Caco-2 (cell line): ENCODE measurements around the gene FBXL12. TPM values are rescaled to one million over a fixed set of nuclear protein-coding genes. Genes with fewer than 3 reads are reported as not detected.
"Not testable (repeated sequence)": the region's sequence is repeated elsewhere in the genome, so short reads cannot be mapped to it uniquely, and the experiment has no call there.

Source experiments
- BruUV-seq: library from RNA; stranded (reverse); fragments of 400-500 nt; replicated peaks from 2 replicates; lab custom pipeline; 2021; lab: Mats Ljungman, UMichigan
- CTCF ChIA-PET: fragments of 300-600 bp; sonication (Branson Sonifier 250); formaldehyde crosslinking; loops from one replicate; lab custom pipeline; 2022; ENCODE audit warnings: antibody characterized with exemption; lab: Charles Lee
- POLR2A ChIA-PET: fragments of 300-600 bp; sonication (Branson Sonifier 250); formaldehyde crosslinking; loops from one replicate; lab custom pipeline; 2022; ENCODE audit warnings: antibody characterized with exemption; lab: Charles Lee
- DNase-seq, 2 experiments: peaks; one replicate each; pipeline versions ENCODE4 v3.0.0 to v3.0.0-alpha.2; 2020 to 2022
- H3K27me3 ChIP-seq: replicated peaks from 2 replicates; pipeline ENCODE4 v1.6.0; 2011; ENCODE audit warnings: low read length; ENCODE audit not compliant: control insufficient read depth, insufficient read depth
- H3K36me3 ChIP-seq: 2 replicates; pipeline ENCODE4 v1.5.1; 2011; ENCODE audit warnings: low read length; ENCODE audit not compliant: control insufficient read depth, insufficient read depth
- H3K4me1 ChIP-seq: fragments of 250-450 bp; sonication (Bioruptor Pico); 2 replicates; pipeline ENCODE4 v1.5.1; 2020; ENCODE audit warnings: mild to moderate bottlenecking
- H3K4me3 ChIP-seq: 2 replicates; pipeline ENCODE4 v1.5.1; 2011; ENCODE audit warnings: low read depth, mild to moderate bottlenecking, control low read depth, low read length
- H3K9me3 ChIP-seq: fragments of 250-450 bp; sonication (Bioruptor Pico); 2 replicates; pipeline ENCODE4 v1.5.1; 2020; ENCODE audit warnings: mild to moderate bottlenecking, moderate library complexity
- H3K27ac Mint-ChIP-seq: one replicate; pipeline ENCODE4 v1.8.0; 2022; ENCODE audit warnings: mixed read lengths; ENCODE audit not compliant: unreplicated experiment
- H3K27me3 Mint-ChIP-seq: one replicate; pipeline ENCODE4 v1.8.0; 2022; ENCODE audit warnings: mixed read lengths; ENCODE audit not compliant: insufficient read depth, unreplicated experiment
- H3K36me3 Mint-ChIP-seq: one replicate; pipeline ENCODE4 v1.8.0; 2022; ENCODE audit warnings: mild to moderate bottlenecking, mixed read lengths; ENCODE audit not compliant: insufficient read depth, unreplicated experiment
- H3K4me1 Mint-ChIP-seq: one replicate; pipeline ENCODE4 v1.8.0; 2022; ENCODE audit warnings: low read depth, mixed read lengths; ENCODE audit not compliant: unreplicated experiment
- H3K4me3 Mint-ChIP-seq: one replicate; pipeline ENCODE4 v1.8.0; 2022; ENCODE audit warnings: mild to moderate bottlenecking, moderate library complexity, mixed read lengths; ENCODE audit not compliant: unreplicated experiment
- H3K9me3 Mint-ChIP-seq: one replicate; pipeline ENCODE4 v1.8.0; 2022; ENCODE audit warnings: mixed read lengths; ENCODE audit not compliant: unreplicated experiment
- intact Hi-C: fragments of 100-400 bp; cut with micrococcal nuclease; formaldehyde crosslinking; loops from one replicate; pipeline ENCODE4 v1.10.0; 2022; ENCODE audit not compliant: unreplicated experiment
- total RNA-seq: library from RNA; stranded (reverse); gene quantifications from 2 replicates; pipeline ENCODE4 v1.2.3, GENCODE V29; 2022
- TF ChIP-seq, protein P1 (sequence below), 2 experiments: fragments of 200-600 bp in 1 of 2; IDR thresholded peaks; 1 replicate in 1 of 2; 2 replicates in 1 of 2; pipeline versions ENCODE4 v1.5.1 to v1.8.0; 2011 to 2022; ENCODE audit warnings: antibody characterized with exemption in 1 of 2, control low read depth in 1 of 2, inconsistent platforms in 1 of 2, low read depth in 1 of 2, low read length in 1 of 2, mild to moderate bottlenecking in 1 of 2, moderate library complexity in 1 of 2; ENCODE audit not compliant: insufficient read depth in 1 of 2, severe bottlenecking in 1 of 2, unreplicated experiment in 1 of 2

Gene FBXL12
- total RNA-seq, 1 experiment from 2014 or later = 39.9 TPM

DNA sequence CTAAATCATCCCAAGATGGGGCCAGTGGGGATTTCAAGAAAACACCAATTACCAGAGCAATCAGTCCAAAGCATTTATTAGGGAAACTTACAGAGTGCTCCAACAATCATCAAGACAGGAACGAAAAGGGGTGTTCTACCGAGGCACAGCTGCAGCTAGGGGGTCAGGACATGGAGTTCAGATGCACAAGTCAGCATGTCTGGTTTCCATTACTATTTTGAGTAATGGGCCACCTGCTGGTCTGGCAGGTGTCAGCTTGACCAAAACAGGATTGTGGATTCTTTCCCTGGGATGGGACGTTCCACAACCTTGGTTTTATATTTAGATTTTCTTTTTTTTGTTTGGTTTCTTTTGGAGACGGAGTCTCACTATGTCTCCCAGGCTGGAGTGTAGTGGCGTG, 4.9 kb upstream of the FBXL12 start:
- Histone ChIP-seq H3K36me3 (no peaks in the 10 kb centered on the region), H3K9me3 (no peaks in the 10 kb centered on the region), H3K27me3 (no peaks in the 10 kb centered on the region), H3K4me3 (no peak overlapping the region), H3K4me1 (peaks cover 13% of the 10 kb centered on the region)
- Mint-ChIP-seq H3K4me1 (peaks cover 7% of the 10 kb centered on the region), H3K27me3 (no peaks in the 10 kb centered on the region), H3K9me3 (no peaks in the 10 kb centered on the region), H3K27ac (no peak overlapping the region), H3K36me3 (peaks cover 26% of the 10 kb centered on the region), H3K4me3 (no peak overlapping the region)
- no TSS peak for BruUV-seq
- ChIA-PET CTCF (no interaction called here), POLR2A (no interaction called here)
- intact Hi-C loops = no loop called here
- no peak for DNase-seq
- TF ChIP-seq, protein P1, sequence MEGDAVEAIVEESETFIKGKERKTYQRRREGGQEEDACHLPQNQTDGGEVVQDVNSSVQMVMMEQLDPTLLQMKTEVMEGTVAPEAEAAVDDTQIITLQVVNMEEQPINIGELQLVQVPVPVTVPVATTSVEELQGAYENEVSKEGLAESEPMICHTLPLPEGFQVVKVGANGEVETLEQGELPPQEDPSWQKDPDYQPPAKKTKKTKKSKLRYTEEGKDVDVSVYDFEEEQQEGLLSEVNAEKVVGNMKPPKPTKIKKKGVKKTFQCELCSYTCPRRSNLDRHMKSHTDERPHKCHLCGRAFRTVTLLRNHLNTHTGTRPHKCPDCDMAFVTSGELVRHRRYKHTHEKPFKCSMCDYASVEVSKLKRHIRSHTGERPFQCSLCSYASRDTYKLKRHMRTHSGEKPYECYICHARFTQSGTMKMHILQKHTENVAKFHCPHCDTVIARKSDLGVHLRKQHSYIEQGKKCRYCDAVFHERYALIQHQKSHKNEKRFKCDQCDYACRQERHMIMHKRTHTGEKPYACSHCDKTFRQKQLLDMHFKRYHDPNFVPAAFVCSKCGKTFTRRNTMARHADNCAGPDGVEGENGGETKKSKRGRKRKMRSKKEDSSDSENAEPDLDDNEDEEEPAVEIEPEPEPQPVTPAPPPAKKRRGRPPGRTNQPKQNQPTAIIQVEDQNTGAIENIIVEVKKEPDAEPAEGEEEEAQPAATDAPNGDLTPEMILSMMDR (IDR thresholded peaks at IDR 0.05; ENCODE audit: insufficient read depth in 1 of 2, low read depth in 1 of 2, low read length in 1 of 2, severe bottlenecking in 1 of 2, unreplicated experiment in 1 of 2) = no peak

DNA sequence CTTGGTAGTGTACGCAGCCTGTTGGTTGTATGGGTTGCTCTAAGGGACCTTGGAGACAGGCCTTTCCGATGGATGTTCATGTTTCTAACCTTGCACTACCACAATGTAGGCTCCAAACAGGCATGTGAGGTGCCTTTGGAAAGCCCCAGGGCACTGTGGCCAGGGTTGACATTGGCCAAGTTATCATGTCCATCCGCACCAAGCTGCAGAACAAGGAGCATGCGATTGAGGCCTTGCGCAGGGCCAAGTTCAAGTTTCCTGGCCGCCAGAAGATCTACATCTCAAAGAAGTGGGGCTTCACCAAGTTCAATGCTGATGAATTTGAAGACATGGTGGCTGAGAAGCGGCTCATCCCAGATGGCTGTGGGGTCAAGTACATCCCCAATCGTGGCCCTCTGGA, 1.2 kb upstream of the FBXL12 start:
- CTCF ChIA-PET, H3K4me3 ChIP-seq, H3K9me3 ChIP-seq, H3K4me1 ChIP-seq, H3K9me3 Mint-ChIP-seq, POLR2A ChIA-PET, H3K27me3 ChIP-seq, H3K27me3 Mint-ChIP-seq, H3K4me1 Mint-ChIP-seq, H3K36me3 ChIP-seq, intact Hi-C loops, DNase-seq: not testable (repeated sequence)
- BruUV-seq = TSS peak; percentile 41
- H3K36me3 Mint-ChIP-seq = peaks cover 34% of the 10 kb centered on the region
- peak overlapping the region; percentile 92 for H3K27ac Mint-ChIP-seq
- H3K4me3 Mint-ChIP-seq = peak overlapping the region; percentile 90

DNA sequence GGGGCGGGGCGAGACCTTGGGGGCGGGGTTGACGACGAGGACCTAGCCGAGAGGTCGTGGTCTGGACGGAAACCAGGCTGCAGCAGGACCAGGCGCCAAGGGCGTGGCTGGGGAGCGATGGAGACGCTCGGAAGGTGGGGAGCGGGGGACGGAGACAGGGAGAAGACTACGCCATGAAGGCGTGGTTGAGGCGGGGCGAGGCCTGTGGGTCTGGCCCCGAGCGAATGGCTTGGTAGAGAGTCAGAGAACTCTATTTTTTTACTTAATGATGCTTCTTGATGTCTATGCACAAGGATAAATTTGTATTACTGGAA, 674 bp upstream of the FBXL12 start:
- no peaks in the 10 kb centered on the region for H3K27me3 Mint-ChIP-seq
- peaks cover 39% of the 10 kb centered on the region for H3K36me3 Mint-ChIP-seq
- BruUV-seq = no TSS peak
- H3K4me1 Mint-ChIP-seq = peaks cover 5% of the 10 kb centered on the region
- TF ChIP-seq, protein P1 (IDR thresholded peaks at IDR 0.05; ENCODE audit: insufficient read depth in 1 of 2, low read depth in 1 of 2, low read length in 1 of 2, severe bottlenecking in 1 of 2, unreplicated experiment in 1 of 2) = no peak
- intact Hi-C loops = loop anchor here (1.0 kb wide), 4 partner anchors 8 to 34 kb away; partner anchors contain the start of genes PIN1 and UBL5
- H3K4me3 ChIP-seq = peak overlapping the region; percentile 19
- DNase-seq = no peak
- POLR2A ChIA-PET = interaction anchor here (1.0 kb wide), 1 partner anchor 8 kb away, joined by 9 read pairs; the partner anchor contains the start of gene UBL5
- H3K4me3 Mint-ChIP-seq = peak overlapping the region; percentile 90
- H3K9me3 ChIP-seq = peaks cover 8% of the 10 kb centered on the region
- no peaks in the 10 kb centered on the region for H3K27me3 ChIP-seq
- peaks cover 5% of the 10 kb centered on the region for H3K4me1 ChIP-seq
- H3K36me3 ChIP-seq = no peaks in the 10 kb centered on the region; the same call in 1 of the 2 replicates
- H3K9me3 Mint-ChIP-seq = no peaks in the 10 kb centered on the region
- CTCF ChIA-PET = interaction anchor here (1.3 kb wide), 1 partner anchor 24 kb away, joined by 5 read pairs; no protein-coding TSS in a partner anchor
- peak overlapping the region; percentile 92 for H3K27ac Mint-ChIP-seq
